ENCODE data around the gene PDCD1. TPM values are rescaled to one million over a fixed set of nuclear protein-coding genes. Genes with fewer than 3 reads are reported as not detected.

PDCD1 gene
- polyA plus RNA-seq, 1 donor (not counting 4 experiments of a cell fraction or from before 2014, with no cell fraction given) = not detected

DNA sequence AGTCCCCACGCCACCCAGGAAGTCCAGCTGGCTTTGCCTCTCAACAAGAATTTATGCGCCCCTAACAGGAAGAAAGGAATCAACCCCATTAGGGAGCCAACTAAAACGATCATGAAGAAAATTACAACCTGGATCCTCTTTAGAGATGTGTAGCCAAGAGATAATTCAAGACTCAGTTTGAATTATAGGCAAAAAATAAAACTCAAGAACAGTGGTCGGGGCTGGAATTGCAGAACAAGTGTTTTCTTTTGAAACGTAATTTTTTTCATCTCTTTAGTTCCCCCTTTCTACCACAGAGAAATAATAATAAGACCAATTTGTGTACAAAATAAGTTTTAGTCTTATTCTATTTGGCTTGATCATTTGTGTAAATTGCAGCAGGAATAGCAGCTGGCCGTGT lies 22.4 kb downstream of the PDCD1 start:
- Histone ChIP-seq H3K36me3 (ENCODE audit: control insufficient read depth in 2 of 2, extremely low read depth in 1 of 2, insufficient read depth in 2 of 2, low read length in 2 of 2) (no peaks in the 10 kb centered on the region), H3K27me3 (ENCODE audit: control insufficient read depth, extremely low read depth, insufficient read depth, low read length) (no peaks in the 10 kb centered on the region), H3K9me1 (ENCODE audit: control insufficient read depth, extremely low read depth, insufficient read depth, low read length) (no peaks in the 10 kb centered on the region), H3K4me2 (ENCODE audit: control insufficient read depth, extremely low read depth, insufficient read depth, low read depth, low read length) (no peak overlapping the region), H4K20me1 (ENCODE audit: control insufficient read depth, extremely low read depth, insufficient read depth, low read length) (no peaks in the 10 kb centered on the region), H2AFZ (ENCODE audit: control insufficient read depth, low read length) (no peak overlapping the region), H3K79me2 (ENCODE audit: control insufficient read depth, insufficient read depth, low read length) (no peaks in the 10 kb centered on the region), H3K4me3 (ENCODE audit: control insufficient read depth in 2 of 3, extremely low read depth in 1 of 3, insufficient read depth in 2 of 3, low read depth in 1 of 3, low read length in 3 of 3) (no peak overlapping the region), H3K9ac (ENCODE audit: control insufficient read depth, extremely low read depth, insufficient read depth, low read length) (no peak overlapping the region), H3K4me1 (ENCODE audit: control insufficient read depth, extremely low read depth, insufficient read depth, low read length) (no peaks in the 10 kb centered on the region), H3K27ac (ENCODE audit: control insufficient read depth, insufficient read depth, low read length) (no peak overlapping the region), H3K9me3 (ENCODE audit: control insufficient read depth, low read depth, low read length) (no peaks in the 10 kb centered on the region)
- no peak for DNase-seq (ENCODE audit: low read depth, low spot score)
- TF ChIP-seq, protein P1, sequence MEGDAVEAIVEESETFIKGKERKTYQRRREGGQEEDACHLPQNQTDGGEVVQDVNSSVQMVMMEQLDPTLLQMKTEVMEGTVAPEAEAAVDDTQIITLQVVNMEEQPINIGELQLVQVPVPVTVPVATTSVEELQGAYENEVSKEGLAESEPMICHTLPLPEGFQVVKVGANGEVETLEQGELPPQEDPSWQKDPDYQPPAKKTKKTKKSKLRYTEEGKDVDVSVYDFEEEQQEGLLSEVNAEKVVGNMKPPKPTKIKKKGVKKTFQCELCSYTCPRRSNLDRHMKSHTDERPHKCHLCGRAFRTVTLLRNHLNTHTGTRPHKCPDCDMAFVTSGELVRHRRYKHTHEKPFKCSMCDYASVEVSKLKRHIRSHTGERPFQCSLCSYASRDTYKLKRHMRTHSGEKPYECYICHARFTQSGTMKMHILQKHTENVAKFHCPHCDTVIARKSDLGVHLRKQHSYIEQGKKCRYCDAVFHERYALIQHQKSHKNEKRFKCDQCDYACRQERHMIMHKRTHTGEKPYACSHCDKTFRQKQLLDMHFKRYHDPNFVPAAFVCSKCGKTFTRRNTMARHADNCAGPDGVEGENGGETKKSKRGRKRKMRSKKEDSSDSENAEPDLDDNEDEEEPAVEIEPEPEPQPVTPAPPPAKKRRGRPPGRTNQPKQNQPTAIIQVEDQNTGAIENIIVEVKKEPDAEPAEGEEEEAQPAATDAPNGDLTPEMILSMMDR (optimal IDR thresholded peaks at IDR 0.05 in 1 of 3, IDR thresholded peaks at IDR 0.05 in 1 of 3, conservative IDR thresholded peaks at IDR 0.05 in 1 of 3; ENCODE audit: extremely low read depth in 1 of 3, insufficient read depth in 2 of 3, low read length in 3 of 3) = no peak
- no peak for TF ChIP-seq EZH2 (IDR thresholded peaks at IDR 0.05; ENCODE audit: low read length)
- FAIRE-seq = no peak
- dilution Hi-C loops (cut with MboI; ENCODE audit: extremely low pct_ligation_motif_present, low sequenced_read_pairs) = no loop called here

DNA sequence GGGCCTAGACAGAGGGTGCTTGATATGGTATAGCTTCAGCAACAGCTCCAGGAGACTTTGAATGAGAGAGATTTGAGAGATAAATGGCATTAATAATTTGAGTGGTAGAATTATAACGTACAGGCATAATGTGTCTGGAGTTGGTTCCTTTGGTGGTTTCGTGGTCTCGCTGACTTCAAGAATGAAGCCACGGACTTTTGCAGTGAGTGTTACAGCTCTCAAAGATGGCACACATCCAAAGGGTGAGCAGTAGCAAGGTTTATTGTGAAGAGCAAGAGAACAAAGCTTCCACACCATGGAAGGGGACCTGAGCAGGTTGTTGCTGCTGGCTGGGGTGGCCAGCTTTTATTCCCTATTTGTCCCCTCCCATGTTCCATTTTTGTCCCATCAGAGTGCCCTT lies 23.1 kb downstream of the PDCD1 start:
- Histone ChIP-seq H2AFZ (ENCODE audit: control insufficient read depth, low read length) (no peak overlapping the region), H3K9me1 (ENCODE audit: control insufficient read depth, extremely low read depth, insufficient read depth, low read length) (no peaks in the 10 kb centered on the region), H3K4me3 (ENCODE audit: control insufficient read depth in 2 of 3, extremely low read depth in 1 of 3, insufficient read depth in 2 of 3, low read depth in 1 of 3, low read length in 3 of 3) (no peak overlapping the region), H3K36me3 (ENCODE audit: control insufficient read depth in 2 of 2, extremely low read depth in 1 of 2, insufficient read depth in 2 of 2, low read length in 2 of 2) (no peaks in the 10 kb centered on the region), H3K27me3 (ENCODE audit: control insufficient read depth, extremely low read depth, insufficient read depth, low read length) (no peaks in the 10 kb centered on the region), H4K20me1 (ENCODE audit: control insufficient read depth, extremely low read depth, insufficient read depth, low read length) (no peaks in the 10 kb centered on the region), H3K9ac (ENCODE audit: control insufficient read depth, extremely low read depth, insufficient read depth, low read length) (no peak overlapping the region), H3K4me1 (ENCODE audit: control insufficient read depth, extremely low read depth, insufficient read depth, low read length) (no peaks in the 10 kb centered on the region), H3K27ac (ENCODE audit: control insufficient read depth, insufficient read depth, low read length) (no peak overlapping the region), H3K9me3 (ENCODE audit: control insufficient read depth, low read depth, low read length) (no peaks in the 10 kb centered on the region), H3K4me2 (ENCODE audit: control insufficient read depth, extremely low read depth, insufficient read depth, low read depth, low read length) (no peak overlapping the region), H3K79me2 (ENCODE audit: control insufficient read depth, insufficient read depth, low read length) (no peaks in the 10 kb centered on the region)
- DNase-seq (ENCODE audit: low read depth, low spot score) (no peak), FAIRE-seq (no peak)
- dilution Hi-C loops (cut with MboI; ENCODE audit: extremely low pct_ligation_motif_present, low sequenced_read_pairs) = no loop called here
- no peak for TF ChIP-seq EZH2 (IDR thresholded peaks at IDR 0.05; ENCODE audit: low read length)
- TF ChIP-seq, protein P1 (optimal IDR thresholded peaks at IDR 0.05 in 1 of 3, IDR thresholded peaks at IDR 0.05 in 1 of 3, conservative IDR thresholded peaks at IDR 0.05 in 1 of 3; ENCODE audit: extremely low read depth in 1 of 3, insufficient read depth in 2 of 3, low read length in 3 of 3) = no peak

Data from keratinocyte (primary cell).